H1 (cell line): ENCODE measurements around the gene EMC10. TPM values are rescaled to one million over a fixed set of nuclear protein-coding genes. Genes with fewer than 3 reads are reported as not detected.

Source experiments
- CTCF ChIA-PET: fragments of 300-600 bp; sonication (Branson Sonifier 250); formaldehyde crosslinking; loops from one replicate; lab custom pipeline; 2021; ENCODE audit not compliant: partially characterized antibody; lab: Charles Lee
- POLR2A ChIA-PET: fragments of 300-600 bp; sonication (Branson Sonifier 250); formaldehyde crosslinking; loops from one replicate; lab custom pipeline; 2021; ENCODE audit warnings: inconsistent platforms; ENCODE audit not compliant: partially characterized antibody; lab: Charles Lee
- DNase-seq, 2 experiments: peaks; one replicate each; pipeline versions ENCODE4 v3.0.0 to v3.0.0-alpha.2; 2010 to 2022; ENCODE audit warnings: low spot score in 2 of 2, low read depth in 1 of 2, mixed read lengths in 1 of 2
- FAIRE-seq: peaks from 2 replicates; lab custom pipeline; 2011; peaks lifted over from hg19 to GRCh38; lab: Jason Lieb, UNC
- H2AFZ ChIP-seq: 2 replicates; pipeline ENCODE4 v1.8.1; 2012; ENCODE audit warnings: low read length, inconsistent platforms
- H2AK5ac ChIP-seq: 2 replicates; pipeline ENCODE4 v1.6.1; 2013; ENCODE audit warnings: low read depth, low read length
- H2BK120ac ChIP-seq: replicated peaks from 2 replicates; pipeline ENCODE3; 2013; ENCODE audit warnings: low read depth, low read length, inconsistent platforms
- H2BK12ac ChIP-seq: 2 replicates; pipeline ENCODE4 v1.6.1; 2013; ENCODE audit warnings: low read depth, low read length
- H2BK15ac ChIP-seq: 2 replicates; pipeline ENCODE4 v1.6.1; 2013; ENCODE audit warnings: low read length
- H2BK20ac ChIP-seq: 2 replicates; pipeline ENCODE4 v1.6.1; 2013; ENCODE audit warnings: low read length
- H2BK5ac ChIP-seq: 2 replicates; pipeline ENCODE4 v1.6.1; 2013; ENCODE audit warnings: low read depth, low read length
- H3K14ac ChIP-seq: 2 replicates; pipeline ENCODE4 v1.6.1; 2013; ENCODE audit warnings: inconsistent platforms; ENCODE audit not compliant: insufficient read length
- H3K18ac ChIP-seq: 2 replicates; pipeline ENCODE4 v1.6.1; 2013; ENCODE audit warnings: low read length; ENCODE audit errors: extremely low read depth
- H3K23ac ChIP-seq: 2 replicates; pipeline ENCODE4 v1.6.1; 2013; ENCODE audit warnings: inconsistent platforms; ENCODE audit not compliant: insufficient read length
- H3K23me2 ChIP-seq: 2 replicates; pipeline ENCODE4 v1.6.1; 2013; ENCODE audit warnings: low read depth, low read length
- H3K27ac ChIP-seq: 2 replicates; pipeline ENCODE4 v1.6.1; 2011; ENCODE audit warnings: low read depth, low read length, inconsistent platforms
- H3K27me3 ChIP-seq, 4 experiments: replicated peaks in 1 of 4; 1 replicate in 1 of 4; 2 replicates in 3 of 4; pipeline versions ENCODE4 v1.6.1 to v1.8.1; 2011 to 2013; ENCODE audit warnings: low read length in 3 of 4, mild to moderate bottlenecking in 3 of 4, inconsistent platforms in 2 of 4, mixed read lengths in 2 of 4, moderate library complexity in 1 of 4; ENCODE audit not compliant: control insufficient read depth in 3 of 4, insufficient read depth in 3 of 4; ENCODE audit errors: extremely low read depth in 1 of 4
- H3K36me3 ChIP-seq, 4 experiments: 2 replicates each; pipeline versions ENCODE4 v1.6.1 to v1.8.1; 2011 to 2013; ENCODE audit warnings: mild to moderate bottlenecking in 4 of 4, low read length in 3 of 4, moderate library complexity in 2 of 4, control low read depth in 1 of 4, inconsistent platforms in 1 of 4; ENCODE audit not compliant: insufficient read depth in 4 of 4, control insufficient read depth in 2 of 4
- H3K4ac ChIP-seq: replicated peaks from 2 replicates; pipeline ENCODE3; 2013; ENCODE audit warnings: low read length, low read depth, mixed read lengths, inconsistent platforms; ENCODE audit not compliant: insufficient read length
- H3K4me1 ChIP-seq, 4 experiments: replicated peaks in 1 of 4; 1 replicate in 1 of 4; 2 replicates in 3 of 4; pipeline versions ENCODE4 v1.6.1 to v1.8.1; 2011 to 2013; ENCODE audit warnings: low read length in 3 of 4, inconsistent platforms in 2 of 4, mixed read lengths in 1 of 4; ENCODE audit not compliant: insufficient read depth in 4 of 4, control insufficient read depth in 3 of 4
- H3K4me2 ChIP-seq, 2 experiments: 2 replicates each; pipeline versions ENCODE4 v1.6.1 to v1.8.1; 2011 to 2013; ENCODE audit warnings: low read depth in 2 of 2, low read length in 2 of 2, control low read depth in 1 of 2, inconsistent platforms in 1 of 2, mild to moderate bottlenecking in 1 of 2; ENCODE audit not compliant: insufficient read depth in 1 of 2
- H3K4me3 ChIP-seq, 4 experiments: fragments of 200-600, 300-600 bp in 1 of 4; sonication (generic), shearing (Covaris generic), sonication (Bioruptor Twin) in 1 of 4; 2 replicates each; pipeline versions ENCODE4 v1.5.1 to v1.8.1; 2011 to 2016; ENCODE audit warnings: low read length in 4 of 4, low read depth in 3 of 4, control low read depth in 2 of 4, inconsistent platforms in 2 of 4, mild to moderate bottlenecking in 2 of 4, mixed read lengths in 1 of 4, moderate library complexity in 1 of 4; ENCODE audit not compliant: insufficient read depth in 2 of 4; ENCODE audit errors: extremely low read depth in 1 of 4
- H3K56ac ChIP-seq: replicated peaks from 2 replicates; pipeline ENCODE3; 2013; ENCODE audit warnings: low read depth, mild to moderate bottlenecking, mixed read lengths, low read length, inconsistent platforms; ENCODE audit not compliant: insufficient read length
- H3K79me1 ChIP-seq: 2 replicates; pipeline ENCODE4 v1.6.1; 2013; ENCODE audit warnings: low read depth, low read length, control low read depth
- H3K79me2 ChIP-seq, 2 experiments: 2 replicates each; pipeline versions ENCODE4 v1.6.1 to v1.8.1; 2012 to 2013; ENCODE audit warnings: low read length in 2 of 2, mild to moderate bottlenecking in 2 of 2, inconsistent platforms in 1 of 2; ENCODE audit not compliant: insufficient read depth in 2 of 2, control insufficient read depth in 1 of 2
- H3K9ac ChIP-seq, 4 experiments: replicated peaks in 1 of 4; 1 replicate in 1 of 4; 2 replicates in 3 of 4; pipeline versions ENCODE4 v1.6.1 to v1.8.1; 2011 to 2013; ENCODE audit warnings: low read depth in 3 of 4, low read length in 3 of 4, control low read depth in 2 of 4, mild to moderate bottlenecking in 2 of 4, moderate library complexity in 2 of 4, inconsistent platforms in 1 of 4; ENCODE audit errors: extremely low read depth in 1 of 4
- H3K9me3 ChIP-seq, 2 experiments: 2 replicates each; pipeline versions ENCODE4 v1.6.1 to v1.8.1; 2012 to 2013; ENCODE audit warnings: mild to moderate bottlenecking in 2 of 2, moderate library complexity in 2 of 2, control low read depth in 1 of 2, inconsistent platforms in 1 of 2, low read depth in 1 of 2, low read length in 1 of 2, mixed read lengths in 1 of 2; ENCODE audit not compliant: insufficient read depth in 2 of 2
- H4K20me1 ChIP-seq, 2 experiments: replicated peaks in 1 of 2; 2 replicates each; pipeline versions ENCODE3 to v1.8.1; 2011 to 2013; ENCODE audit warnings: inconsistent platforms in 2 of 2, low read length in 2 of 2, mild to moderate bottlenecking in 1 of 2; ENCODE audit not compliant: insufficient read depth in 2 of 2, control insufficient read depth in 1 of 2
- H4K5ac ChIP-seq: 2 replicates; pipeline ENCODE4 v1.6.1; 2013; ENCODE audit warnings: low read length, low read depth, mixed read lengths, inconsistent platforms; ENCODE audit not compliant: insufficient read length
- H4K8ac ChIP-seq: 2 replicates; pipeline ENCODE4 v1.8.0; 2013; ENCODE audit warnings: mild to moderate bottlenecking, moderate library complexity, low read length, inconsistent platforms; ENCODE audit not compliant: insufficient read depth; ENCODE audit errors: extremely low read depth
- H4K91ac ChIP-seq: replicated peaks from 2 replicates; pipeline ENCODE3; 2013; ENCODE audit warnings: low read length, mixed read lengths, inconsistent platforms; ENCODE audit not compliant: insufficient read length
- CEBPB ChIP-seq: IDR thresholded peaks from 2 replicates; pipeline ENCODE4 v1.6.1; 2012; ENCODE audit warnings: low read depth, low read length
- EGR1 ChIP-seq: IDR thresholded peaks from 2 replicates; pipeline ENCODE4 v1.6.1; 2011; ENCODE audit warnings: low read depth, low read length, borderline replicate concordance
- EZH2 ChIP-seq: fragments of 200-600 bp; sonication (generic); IDR thresholded peaks from 2 replicates; pipeline ENCODE4 v1.7.1; 2012; ENCODE audit warnings: low read depth, mild to moderate bottlenecking, moderate library complexity, low read length, inconsistent platforms; ENCODE audit not compliant: severe bottlenecking
- HDAC6 ChIP-seq: IDR thresholded peaks from one replicate; pipeline ENCODE4 v1.7.1; 2012; ENCODE audit warnings: low read depth, mild to moderate bottlenecking, inconsistent platforms, low read length, moderate library complexity
- JUN ChIP-seq: IDR thresholded peaks from 2 replicates; pipeline ENCODE4 v1.6.1; 2011; ENCODE audit warnings: low read depth, mild to moderate bottlenecking, improper control_type of control experiment, low read length
- MAX ChIP-seq: IDR thresholded peaks from 2 replicates; pipeline ENCODE4 v1.6.1; 2012; ENCODE audit warnings: inconsistent platforms
- POLR2AphosphoS5 ChIP-seq: IDR thresholded peaks from 2 replicates; pipeline ENCODE4 v1.6.1; 2011; ENCODE audit warnings: low read depth, low read length
- POU5F1 ChIP-seq: IDR thresholded peaks from 2 replicates; pipeline ENCODE4 v1.6.1; 2011; ENCODE audit warnings: low read depth, mild to moderate bottlenecking, low read length, moderate library complexity
- RNF2 ChIP-seq: fragments of 200-900, 300-1000 bp; sonication (generic); IDR thresholded peaks from 2 replicates; pipeline ENCODE4 v1.7.1; 2016; ENCODE audit warnings: borderline replicate concordance, low read depth, mild to moderate bottlenecking, antibody characterized with exemption, low read length; ENCODE audit not compliant: poor library complexity, severe bottlenecking; ENCODE audit errors: missing control alignments
- SUZ12 ChIP-seq: fragments of 200-600 bp; sonication (generic); IDR thresholded peaks from 2 replicates; pipeline ENCODE4 v1.6.1; 2012; ENCODE audit warnings: mild to moderate bottlenecking, inconsistent platforms, low read length, moderate library complexity, mixed read lengths
- TAF7 ChIP-seq: optimal IDR thresholded peaks from 2 replicates; pipeline ENCODE3; 2011; ENCODE audit warnings: low read depth, mild to moderate bottlenecking, inconsistent platforms, low read length, moderate library complexity, borderline replicate concordance
- USF2 ChIP-seq: IDR thresholded peaks from 2 replicates; pipeline ENCODE4 v1.6.1; 2011; ENCODE audit warnings: low read length, improper control_type of control experiment
- YY1 ChIP-seq: IDR thresholded peaks from 2 replicates; pipeline ENCODE4 v1.6.1; 2011; ENCODE audit warnings: low read depth, mild to moderate bottlenecking, low read length
- WGBS, 2 experiments: shearing (Covaris generic) in 1 of 2; methylation state at CpG; one replicate each; pipeline versions ENCODE4 v1.1.6 to v1.1.7; 2013 to 2015; ENCODE audit warnings: low lambda C conversion rate in 2 of 2, mixed read lengths in 2 of 2, inconsistent platforms in 1 of 2, low coverage in 1 of 2, missing lambda C conversion rate in 1 of 2; ENCODE audit not compliant: insufficient replicate concordance in 2 of 2, insufficient coverage in 1 of 2, insufficient read length in 1 of 2; ENCODE audit errors: extremely low coverage in 1 of 2, missing lambda C conversion rate in 1 of 2; 5-methylcytosine and 5-hydroxymethylcytosine counted together
- polyA plus RNA-seq, 7 experiments: library from polyadenylated mRNA; depleted of rRNA in 3 of 7; stranded (reverse) in 5 of 7; unstranded in 2 of 7; fragments of >200 nt in 5 of 7; fragments of 200-250 nt in 2 of 7; gene quantifications; 1 replicate in 5 of 7; 2 replicates in 1 of 7; 4 replicates in 1 of 7; pipeline versions ENCODE4 v1.2.1 to v1.2.3, GENCODE V29; 2011 to 2013; ENCODE audit warnings: missing spikeins in 2 of 7, mixed read lengths in 2 of 7
- total RNA-seq: library from RNA; stranded (reverse); fragmentation: NEBNext Ultra II Directional; extraction: Animal tissue kit (Norgen Biotek cat#: 25700); gene quantifications from 2 replicates; pipeline ENCODE4 v1.2.1, GENCODE V29; 2021

The EMC10 gene
- total and polyA plus RNA-seq, 2 of the 8 experiments (the other 6 are each of a cell fraction or from before 2014, with no cell fraction given), result 77.6 to 103 TPM

- DNase-seq (no peak), FAIRE-seq (no peak)
- H3K79me2 ChIP-seq, result no peaks in the 10 kb centered on the region
- 96% methylated on average over 10 of the region's 12 CpGs; no CpG with 5 or more reads in 1 of the 2 experiments for WGBS, 2 experiments
- no peaks in the 10 kb centered on the region for H3K79me1 ChIP-seq
- no peak overlapping the region for H2BK12ac ChIP-seq
- no peak overlapping the region for H3K4ac ChIP-seq
- no peak overlapping the region for H4K5ac ChIP-seq
- ChIA-PET CTCF (interaction anchor here (0.6 to 1.4 kb wide), 6 partner anchors 8 to 153 kb away, joined by 3 to 11 read pairs (median 3); no protein-coding TSS in a partner anchor), POLR2A (interaction anchor here (0.7 to 1.4 kb wide), 2 partner anchors 17 to 19 kb away, joined by 4 read pairs; partner anchors contain the start of gene SPIB)
- H4K91ac ChIP-seq, result no peak overlapping the region
- H3K56ac ChIP-seq, result no peak overlapping the region
- no peak overlapping the region for H3K9ac ChIP-seq
- H2BK20ac ChIP-seq, result no peak overlapping the region
- H3K4me2 ChIP-seq, result no peak overlapping the region
- no peaks in the 10 kb centered on the region for H3K36me3 ChIP-seq
- peaks cover 7% of the 10 kb centered on the region; the same call in 1 of the 2 replicates for H3K23me2 ChIP-seq
- no peaks in the 10 kb centered on the region for H3K9me3 ChIP-seq
- no peak overlapping the region for H3K27ac ChIP-seq
- H2AK5ac ChIP-seq, result no peak overlapping the region
- H3K23ac ChIP-seq, result no peak overlapping the region
- no peak overlapping the region for H4K8ac ChIP-seq
- H3K18ac ChIP-seq, result no peak overlapping the region
- H2BK15ac ChIP-seq, result 0 out of 2 replicates have a peak overlapping the region, but pooled peaks have one; percentile 61
- no peak overlapping the region for H2BK5ac ChIP-seq
- no peak overlapping the region for H2AFZ ChIP-seq
- peaks cover 2 to 13% (median 9%) of the 10 kb centered on the region in 4 experiments for H3K4me1 ChIP-seq
- peaks cover 0 to 4% (median 3%) of the 10 kb centered on the region in 4 experiments; a peak in 4 of 7 replicates for H3K27me3 ChIP-seq
- no peak overlapping the region for H3K4me3 ChIP-seq
- H2BK120ac ChIP-seq, result no peak overlapping the region
- H3K14ac ChIP-seq, result no peak overlapping the region
- no peaks in the 10 kb centered on the region for H4K20me1 ChIP-seq
- TF ChIP-seq HDAC6 (no peak), POU5F1 (no peak), EZH2 (no peak), CEBPB (no peak), POLR2AphosphoS5 (no peak), JUN (no peak), MAX (no peak), USF2 (no peak), RNF2 (no peak), TAF7 (no peak), EGR1 (no peak), SUZ12 (no peak), YY1 (no peak)
These were observed 40.7 kb upstream of the EMC10 start for GRCh38 chr19:50435627-50436026.
